Stimulated activated CD4-positive, alpha-beta T cell treated with anti-CD3 and anti-CD28 coated beads, Interleukin-1b, Interleukin-23, amount 100 ng/mL, for 48 hours (primary cell): ENCODE results near the gene PDE8B.

Experiments
- DNase-seq: peaks from one replicate; pipeline ENCODE4 v3.0.0-alpha.2; 2020

The PDE8B gene, protein sequence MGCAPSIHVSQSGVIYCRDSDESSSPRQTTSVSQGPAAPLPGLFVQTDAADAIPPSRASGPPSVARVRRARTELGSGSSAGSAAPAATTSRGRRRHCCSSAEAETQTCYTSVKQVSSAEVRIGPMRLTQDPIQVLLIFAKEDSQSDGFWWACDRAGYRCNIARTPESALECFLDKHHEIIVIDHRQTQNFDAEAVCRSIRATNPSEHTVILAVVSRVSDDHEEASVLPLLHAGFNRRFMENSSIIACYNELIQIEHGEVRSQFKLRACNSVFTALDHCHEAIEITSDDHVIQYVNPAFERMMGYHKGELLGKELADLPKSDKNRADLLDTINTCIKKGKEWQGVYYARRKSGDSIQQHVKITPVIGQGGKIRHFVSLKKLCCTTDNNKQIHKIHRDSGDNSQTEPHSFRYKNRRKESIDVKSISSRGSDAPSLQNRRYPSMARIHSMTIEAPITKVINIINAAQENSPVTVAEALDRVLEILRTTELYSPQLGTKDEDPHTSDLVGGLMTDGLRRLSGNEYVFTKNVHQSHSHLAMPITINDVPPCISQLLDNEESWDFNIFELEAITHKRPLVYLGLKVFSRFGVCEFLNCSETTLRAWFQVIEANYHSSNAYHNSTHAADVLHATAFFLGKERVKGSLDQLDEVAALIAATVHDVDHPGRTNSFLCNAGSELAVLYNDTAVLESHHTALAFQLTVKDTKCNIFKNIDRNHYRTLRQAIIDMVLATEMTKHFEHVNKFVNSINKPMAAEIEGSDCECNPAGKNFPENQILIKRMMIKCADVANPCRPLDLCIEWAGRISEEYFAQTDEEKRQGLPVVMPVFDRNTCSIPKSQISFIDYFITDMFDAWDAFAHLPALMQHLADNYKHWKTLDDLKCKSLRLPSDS

DNA sequence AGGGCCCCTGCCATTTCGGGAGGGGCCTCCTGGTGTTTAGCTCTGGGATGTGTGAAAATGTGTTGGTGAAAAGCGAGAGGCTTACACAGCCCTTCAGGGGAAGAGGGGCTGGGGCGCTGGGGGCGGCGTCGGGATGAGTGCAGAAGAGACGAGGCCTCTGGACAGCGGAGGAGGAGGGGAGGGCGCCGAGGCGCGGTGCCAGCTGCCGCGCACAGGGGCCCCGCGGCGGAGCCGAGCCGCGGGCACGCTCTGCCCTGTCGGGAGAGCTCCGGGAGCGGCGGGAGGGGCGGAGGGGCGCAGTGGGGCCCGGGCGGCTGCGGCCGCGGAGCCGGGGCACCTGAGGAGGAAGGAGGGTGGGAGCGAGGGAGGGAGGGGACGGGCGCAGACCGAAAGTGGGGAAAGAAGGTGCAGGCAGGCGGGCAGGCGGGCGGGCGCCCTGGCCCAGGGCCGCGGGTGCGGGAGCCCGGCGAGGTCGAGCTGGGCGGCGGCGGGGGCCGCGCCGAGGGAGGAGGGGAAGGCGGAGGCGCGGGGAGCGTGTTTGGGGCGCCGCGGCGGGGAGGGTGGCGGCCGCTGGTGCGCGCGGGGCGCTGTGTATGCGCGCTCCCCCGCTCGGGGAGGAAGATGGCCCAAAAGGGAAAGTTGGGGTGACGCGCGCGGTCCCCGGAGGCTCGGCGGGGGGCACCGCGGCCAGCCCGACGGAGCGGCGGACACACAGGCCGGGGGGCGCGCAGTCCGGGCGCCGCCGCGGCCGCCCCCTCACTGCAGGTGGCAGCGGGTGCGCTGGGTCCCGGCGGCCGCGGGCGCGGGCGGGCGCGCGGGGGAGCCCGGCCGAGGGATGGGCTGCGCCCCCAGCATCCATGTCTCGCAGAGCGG is at the start of gene PDE8B:
Gene PDE8B (plus strand): TSS at position 590 of the 873 bp plus-strand sequence. CDS start 246 bp downstream, at position 836.
- DNase-seq: no peak

DNA sequence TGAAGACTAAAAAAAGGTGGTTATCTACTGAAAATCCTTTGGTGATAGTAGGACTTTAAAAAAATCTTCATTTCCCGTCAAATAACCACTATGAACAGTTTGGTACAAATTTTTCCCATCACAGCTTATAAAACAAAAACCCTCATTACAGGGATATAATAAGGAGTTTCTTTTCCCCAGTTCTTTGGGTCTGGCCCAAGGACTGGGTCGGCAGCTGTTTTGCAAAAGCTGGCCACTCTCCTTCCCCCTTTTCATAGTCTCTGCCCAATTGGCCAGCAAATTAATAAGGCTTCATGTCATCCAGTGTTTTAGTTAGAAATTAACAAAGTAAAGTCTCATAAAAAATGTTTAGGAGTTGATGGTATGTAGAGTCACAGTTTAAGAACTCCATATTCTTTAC is 47.0 kb upstream of the PDE8B start:
- DNase-seq: no peak

DNA sequence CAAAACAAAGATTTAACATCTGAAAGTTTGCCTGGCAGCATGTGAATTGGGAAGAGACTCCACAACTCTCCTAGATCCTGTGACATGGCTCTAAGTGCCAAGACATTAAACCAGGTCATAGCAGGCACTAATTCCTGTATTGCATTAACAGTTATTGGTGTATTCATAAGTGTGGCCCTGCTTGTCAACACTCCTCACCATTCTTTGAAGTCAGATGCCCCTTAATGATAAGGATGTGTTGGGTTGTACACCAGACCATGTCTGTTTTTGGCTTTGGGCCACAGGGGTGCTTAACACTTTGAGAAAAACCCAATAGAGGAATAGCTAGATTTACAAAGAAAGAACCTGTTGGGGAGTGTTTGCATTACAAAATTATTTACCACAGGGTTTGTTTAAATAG is 43.4 kb upstream of the PDE8B start:
- DNase-seq: no peak

DNA sequence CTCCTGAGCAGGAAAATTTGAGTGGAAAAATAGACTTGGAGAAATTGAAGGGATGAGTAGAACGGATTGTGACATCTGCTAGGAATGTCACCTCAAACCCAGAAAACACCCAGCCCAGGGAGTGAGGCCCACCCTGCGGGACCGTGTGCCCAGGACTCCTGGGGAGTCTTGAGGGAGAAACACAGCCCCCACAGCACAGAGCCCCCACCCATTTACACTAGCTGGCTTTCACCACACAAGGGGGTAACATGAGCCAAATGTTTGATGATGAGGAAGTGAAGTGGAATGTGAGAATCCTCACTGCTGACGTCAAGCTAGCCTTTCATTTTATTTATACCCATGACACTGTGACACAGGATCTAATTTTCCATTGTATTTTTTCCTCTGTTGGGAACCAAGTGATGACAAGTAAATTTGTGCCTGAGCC is 42.8 kb upstream of the PDE8B start:
- no peak for DNase-seq

DNA sequence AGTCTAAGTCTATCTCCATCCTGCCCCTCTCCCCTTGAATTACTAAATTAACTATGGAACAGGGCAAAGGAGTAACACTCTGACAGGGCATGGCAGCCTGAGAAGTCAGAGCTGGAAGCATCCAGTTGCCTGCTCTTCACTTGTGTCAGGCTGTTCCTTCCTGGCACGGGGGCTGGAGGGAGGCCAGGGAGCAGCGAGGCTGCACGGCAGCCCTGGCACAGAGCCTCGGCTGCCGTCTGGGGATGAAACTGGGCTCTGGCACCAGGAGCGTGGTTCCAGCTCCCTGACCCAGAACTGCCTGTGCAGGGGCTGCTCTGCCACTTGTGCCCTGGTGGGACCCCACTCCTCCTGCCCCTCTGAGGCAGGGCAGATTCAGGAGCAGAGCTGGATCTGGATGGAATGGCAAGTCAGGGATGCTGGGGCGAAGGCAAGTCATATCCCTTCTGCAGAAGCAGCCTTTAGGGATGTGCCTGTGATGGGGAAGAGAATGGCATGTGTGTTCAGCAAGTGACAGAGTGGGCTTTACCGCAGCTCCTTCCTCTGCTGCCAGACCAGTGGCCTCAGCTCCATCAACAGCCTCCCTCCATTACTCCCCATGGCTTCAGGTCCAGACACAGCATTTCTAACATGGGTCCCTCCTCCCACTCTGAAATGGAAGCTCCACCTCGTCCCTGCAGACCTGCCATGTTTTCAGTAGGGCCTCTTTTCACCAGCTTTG is 42.2 kb upstream of the PDE8B start:
- no peak for DNase-seq

DNA sequence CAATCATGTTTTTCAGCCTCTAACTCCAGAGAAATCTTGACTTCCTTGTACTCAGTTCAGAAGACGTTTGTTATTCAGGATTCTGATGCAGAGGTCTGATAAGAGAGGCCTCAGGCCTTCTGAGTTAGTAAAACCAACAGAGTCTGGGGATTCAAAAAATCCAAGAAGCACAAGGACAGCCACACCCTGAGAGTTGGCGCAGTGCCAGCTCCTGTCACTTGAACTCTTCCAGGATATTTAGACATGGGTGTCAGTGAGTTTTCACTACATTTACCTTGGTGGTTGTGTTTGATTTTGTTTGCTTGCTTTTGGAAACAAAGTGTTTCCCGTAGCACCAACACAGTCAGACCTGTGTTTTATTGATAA is 41.6 kb upstream of the PDE8B start:
- no peak for DNase-seq

DNA sequence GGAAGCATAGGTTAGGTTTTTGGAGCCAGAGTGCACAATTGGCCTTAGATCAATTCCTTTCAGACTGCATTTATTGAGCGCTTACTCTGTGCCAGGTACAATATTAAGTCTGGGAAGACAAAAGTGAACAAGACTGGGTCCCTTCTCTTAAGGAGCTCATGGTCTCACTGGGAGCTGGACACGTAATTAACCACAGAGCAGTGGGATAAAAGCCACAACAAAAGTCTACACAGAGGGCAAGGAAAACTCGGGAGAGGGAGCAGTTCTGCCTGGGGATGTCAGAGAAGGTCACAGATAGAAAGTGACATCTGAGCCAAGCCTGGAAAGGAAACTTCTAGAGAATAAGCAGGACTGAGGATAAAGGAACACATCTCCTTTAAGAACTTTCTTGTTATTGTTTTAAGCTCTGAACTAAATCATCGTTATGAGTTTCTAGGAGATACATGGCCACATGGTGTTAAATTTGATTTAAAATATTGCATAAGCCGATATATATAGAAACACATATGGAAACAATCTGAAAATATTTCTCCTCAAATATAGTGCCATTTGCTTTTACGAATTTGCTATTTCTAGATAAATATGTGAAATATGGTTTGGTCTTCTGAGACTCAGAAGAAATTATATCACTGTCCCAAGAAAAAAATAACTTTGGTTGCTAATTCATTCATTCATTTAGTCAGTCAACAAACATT is 40.1 kb upstream of the PDE8B start:
- DNase-seq: no peak

DNA sequence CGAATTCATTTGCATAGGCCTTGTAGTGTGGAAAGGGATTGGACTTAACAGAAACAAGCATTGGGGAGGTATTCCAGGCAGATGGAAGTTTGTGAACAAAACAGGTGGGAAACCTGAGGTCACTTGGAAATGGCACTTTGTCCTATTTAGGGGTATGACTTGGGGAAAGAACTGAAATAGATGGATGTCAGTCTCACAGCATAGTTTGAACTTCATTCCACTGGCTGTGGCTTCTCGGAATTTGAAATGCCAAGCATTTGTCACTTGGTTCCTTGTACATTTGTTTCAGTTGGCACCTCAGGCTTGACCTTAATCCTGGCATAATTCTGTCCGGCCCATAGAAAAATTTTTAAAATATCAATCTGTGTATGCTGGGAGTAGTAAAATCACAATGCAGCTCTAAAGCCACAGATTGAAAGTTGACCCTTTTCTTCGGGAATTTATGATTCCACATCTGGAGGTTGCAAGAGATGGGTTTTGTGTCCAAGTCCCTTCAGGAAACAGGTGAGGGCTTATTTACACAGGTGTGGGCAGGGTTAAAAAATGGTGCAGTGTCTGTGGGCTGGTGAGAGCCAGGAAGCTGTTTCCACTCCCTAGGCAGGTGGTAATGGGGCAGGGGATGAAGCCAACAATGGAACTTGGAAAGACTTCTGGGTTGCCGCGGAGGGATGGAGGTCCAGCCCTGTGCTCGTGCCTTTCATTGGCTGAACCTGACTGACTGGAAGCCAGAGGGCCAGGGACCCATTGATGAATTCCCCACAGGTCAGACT is 39.2 kb upstream of the PDE8B start:
- DNase-seq: no peak

DNA sequence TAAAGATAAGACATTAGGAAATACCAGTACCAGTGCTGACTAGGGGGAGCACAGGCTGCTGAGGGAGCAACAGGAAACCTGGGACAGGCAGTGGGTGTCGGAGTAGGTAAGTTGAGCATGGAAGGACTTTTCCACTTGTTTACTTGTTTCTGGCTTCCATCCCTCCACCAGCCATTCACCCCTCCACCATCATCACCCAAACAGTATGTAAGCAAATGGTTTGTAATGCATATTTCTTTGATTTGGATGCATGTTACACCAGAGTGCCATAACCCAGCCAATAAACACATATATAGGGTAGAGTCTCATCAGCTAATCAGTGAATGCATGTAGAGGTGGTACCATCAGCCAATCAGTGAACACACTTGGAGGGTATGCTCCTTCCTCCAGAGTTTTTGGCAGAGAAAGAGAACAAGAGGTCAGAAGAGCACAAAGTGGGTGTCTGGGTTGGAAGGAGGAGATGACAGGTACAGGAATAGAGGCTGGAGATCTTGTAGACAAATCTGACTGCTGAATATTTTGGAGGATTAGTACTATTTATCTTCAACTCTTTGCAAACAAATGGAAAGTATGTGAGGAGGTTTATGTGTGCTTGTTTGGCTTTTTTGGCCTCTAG is 37.7 kb upstream of the PDE8B start:
- no peak for DNase-seq

DNA sequence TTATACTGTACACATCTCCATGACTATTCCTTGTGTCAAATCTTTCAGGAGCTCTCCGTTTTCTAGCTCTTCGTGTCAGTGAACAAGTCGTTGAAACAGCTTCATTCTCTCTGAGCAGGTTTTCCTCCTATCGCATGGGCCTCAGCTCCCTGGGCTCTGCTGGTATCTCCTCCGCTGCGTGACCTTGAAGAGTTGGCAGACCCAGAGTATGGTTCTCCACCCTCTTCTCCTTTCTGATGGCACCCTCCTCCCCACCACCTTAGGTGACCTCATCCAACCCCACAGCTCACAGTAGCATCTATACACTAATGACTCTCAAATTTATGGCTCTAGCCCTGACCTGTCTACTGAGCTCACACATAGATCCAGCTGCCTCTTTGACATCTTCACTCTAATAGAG is 36.0 kb upstream of the PDE8B start:
- DNase-seq: no peak

DNA sequence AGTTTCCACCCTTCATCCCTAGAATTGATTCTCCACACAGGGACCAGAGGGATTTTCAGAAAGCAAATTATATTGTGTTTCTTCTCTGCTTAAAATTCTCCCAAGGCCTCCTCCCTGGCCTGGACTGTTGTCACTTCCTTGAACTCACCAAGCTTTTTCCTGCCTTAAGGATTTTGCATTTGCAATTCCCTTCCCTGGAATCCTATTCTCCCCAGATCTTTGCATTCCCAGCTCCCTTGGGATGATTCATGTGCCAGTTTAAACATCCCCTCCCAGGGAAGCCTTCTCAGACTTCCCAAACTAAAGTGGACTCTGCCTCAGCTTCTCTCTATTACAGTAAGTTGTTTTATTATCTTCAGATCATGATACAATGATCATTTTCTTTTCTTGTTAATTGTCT is 35.2 kb upstream of the PDE8B start:
- no peak for DNase-seq

DNA sequence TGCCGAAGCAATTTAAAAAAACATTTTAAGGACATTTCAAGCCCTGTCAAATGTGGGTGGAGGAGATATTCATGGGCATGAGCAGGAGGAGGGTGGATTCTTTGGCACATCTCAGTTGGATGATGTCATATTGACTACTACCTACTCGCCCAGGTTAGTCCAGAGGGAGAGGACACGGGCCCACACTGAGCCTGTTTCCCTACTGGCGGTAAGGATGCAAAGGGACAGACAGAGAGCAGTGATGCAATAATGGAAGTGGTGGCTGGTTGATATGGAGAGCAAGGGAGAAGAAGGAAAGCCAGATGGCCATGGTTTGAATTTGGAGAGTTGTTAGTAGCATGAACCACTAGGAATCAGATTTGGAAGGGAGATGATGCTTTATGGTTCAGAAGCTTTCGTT is 34.1 kb upstream of the PDE8B start:
- no peak for DNase-seq

DNA sequence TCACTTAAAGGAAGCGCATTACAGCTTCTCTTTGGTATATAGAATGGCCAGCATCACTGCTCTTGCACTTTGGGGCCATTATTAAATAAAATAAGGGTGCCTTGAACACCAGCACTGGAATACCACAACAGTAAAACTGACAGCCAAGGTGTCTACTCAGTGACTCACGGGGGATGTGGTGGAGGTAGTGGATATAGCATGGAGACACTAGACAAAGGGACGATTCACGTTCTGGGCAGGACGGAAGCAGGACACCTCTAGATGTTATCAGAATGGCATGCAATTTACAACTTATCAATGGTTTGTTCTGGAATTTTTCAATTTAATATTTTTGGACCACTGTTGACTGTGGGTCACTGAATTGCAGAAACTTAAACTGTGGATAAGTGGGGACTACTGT is 32.9 kb upstream of the PDE8B start:
- no peak for DNase-seq

DNA sequence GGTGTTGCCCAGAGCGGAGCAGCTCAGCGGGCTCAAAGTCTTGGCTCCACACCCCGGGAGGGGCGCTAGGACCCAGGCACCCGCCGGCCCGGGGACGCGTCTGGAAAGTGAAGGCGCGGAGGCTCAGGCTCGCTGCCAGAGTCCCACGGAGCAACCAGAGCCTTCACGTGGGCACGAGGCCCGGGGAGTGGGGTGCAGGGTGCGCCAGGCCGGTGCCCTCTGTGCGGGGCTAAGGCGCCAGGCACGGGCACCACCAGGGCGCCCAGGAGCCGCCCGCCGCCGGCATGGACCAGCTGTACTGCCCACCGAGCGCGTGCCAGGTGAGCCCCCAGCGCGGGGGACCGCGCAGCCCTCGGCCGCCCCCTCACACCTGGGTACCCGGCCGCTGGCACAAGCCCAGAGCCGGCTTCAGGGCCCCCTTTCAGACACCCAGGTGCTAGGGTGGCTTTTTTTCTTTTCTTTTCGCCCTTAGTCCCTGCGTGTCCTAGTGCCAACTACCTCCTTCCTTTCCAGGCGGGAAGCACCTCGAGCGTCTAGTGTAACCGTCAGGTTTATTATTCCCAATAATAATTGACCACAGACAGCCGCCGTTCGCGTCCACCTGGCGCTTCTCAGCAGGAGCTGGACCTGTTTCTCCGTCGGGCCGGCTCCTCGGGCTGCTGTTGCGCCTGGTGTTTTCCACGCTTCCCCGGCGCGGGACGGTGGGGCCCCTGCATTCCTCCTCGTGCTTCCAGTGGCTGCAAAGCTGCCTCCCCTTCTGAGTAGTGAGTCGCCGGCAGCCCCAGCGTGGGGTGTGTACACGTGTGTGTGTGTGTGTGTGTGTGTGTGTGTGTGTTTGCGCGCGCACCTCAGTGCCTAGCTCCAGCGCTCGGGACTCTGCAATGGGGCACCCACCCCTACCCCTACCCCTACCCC is 30.1 kb upstream of the PDE8B start:
- no peak for DNase-seq

DNA sequence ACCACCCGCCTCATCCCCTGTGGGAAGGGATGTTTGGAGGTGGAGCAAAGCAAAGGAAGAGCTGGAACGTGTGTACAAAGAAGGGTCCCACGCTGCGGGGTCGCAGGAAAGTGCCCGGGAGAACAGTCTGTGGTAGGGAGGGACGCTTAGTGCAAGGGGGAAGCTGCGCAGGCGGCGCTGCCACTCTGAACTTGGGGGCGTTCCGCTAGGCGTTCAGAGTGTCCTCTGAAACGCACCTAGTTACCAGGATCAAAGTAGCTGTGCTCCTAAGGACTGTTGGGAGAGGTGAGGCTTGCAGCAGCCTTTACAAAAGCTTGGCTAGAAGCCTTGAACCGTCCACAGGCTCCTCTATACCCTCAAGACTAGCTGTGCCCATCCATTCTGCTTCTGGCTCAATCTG is 29.3 kb upstream of the PDE8B start:
- no peak for DNase-seq

DNA sequence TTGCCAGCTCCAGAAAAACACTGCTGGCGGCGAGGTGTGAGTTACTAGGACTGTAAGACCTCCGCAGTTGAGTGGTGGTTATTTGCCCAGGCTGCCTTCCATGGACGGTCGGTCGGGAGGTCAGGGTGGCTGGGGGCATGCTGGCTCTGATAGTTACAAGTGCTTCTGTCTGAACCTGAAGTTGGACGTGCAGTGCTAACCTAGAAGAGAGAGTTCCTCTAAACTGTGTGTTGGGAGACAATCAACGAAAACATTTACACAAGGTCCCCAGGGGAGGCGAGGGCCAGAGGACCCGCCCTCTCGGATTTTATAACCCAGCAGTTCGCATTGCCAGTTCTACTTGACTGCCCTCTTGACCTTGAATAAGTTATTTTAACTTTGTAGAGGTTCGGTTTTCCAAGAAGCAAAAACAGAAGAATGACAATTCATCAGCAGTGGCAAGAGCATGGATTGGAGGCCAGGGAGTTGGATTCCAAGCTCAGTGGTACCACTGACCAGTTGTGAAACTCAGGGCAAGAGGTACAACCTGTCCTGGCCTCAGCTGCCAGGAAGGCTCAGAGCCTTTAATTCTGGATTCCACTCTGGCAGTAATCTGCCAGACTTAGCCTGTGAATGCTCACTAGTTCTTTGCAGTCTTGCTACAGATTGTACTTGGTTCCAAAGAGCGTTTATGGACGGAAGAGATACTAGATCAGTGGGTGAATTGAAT is 28.7 kb upstream of the PDE8B start:
- DNase-seq: no peak

DNA sequence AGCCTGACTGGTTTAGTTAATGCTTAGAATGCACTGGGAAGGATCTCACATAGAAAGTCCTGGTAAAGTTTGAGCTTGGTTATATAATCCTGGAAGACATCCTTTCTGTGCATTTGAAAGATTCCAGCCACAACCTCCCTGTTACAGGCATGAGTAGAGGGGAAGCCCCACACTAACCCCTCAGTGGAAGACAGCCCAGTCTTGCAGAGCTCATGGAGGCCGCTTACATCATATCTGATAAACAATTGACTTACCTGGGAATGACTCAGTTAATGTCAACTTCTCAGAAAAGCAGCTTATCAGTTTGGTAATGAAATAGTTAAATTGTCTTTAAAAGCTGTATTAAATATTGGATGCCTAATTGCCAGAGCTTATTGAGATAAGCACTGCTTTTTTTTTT is 28.1 kb upstream of the PDE8B start:
- no peak for DNase-seq

DNA sequence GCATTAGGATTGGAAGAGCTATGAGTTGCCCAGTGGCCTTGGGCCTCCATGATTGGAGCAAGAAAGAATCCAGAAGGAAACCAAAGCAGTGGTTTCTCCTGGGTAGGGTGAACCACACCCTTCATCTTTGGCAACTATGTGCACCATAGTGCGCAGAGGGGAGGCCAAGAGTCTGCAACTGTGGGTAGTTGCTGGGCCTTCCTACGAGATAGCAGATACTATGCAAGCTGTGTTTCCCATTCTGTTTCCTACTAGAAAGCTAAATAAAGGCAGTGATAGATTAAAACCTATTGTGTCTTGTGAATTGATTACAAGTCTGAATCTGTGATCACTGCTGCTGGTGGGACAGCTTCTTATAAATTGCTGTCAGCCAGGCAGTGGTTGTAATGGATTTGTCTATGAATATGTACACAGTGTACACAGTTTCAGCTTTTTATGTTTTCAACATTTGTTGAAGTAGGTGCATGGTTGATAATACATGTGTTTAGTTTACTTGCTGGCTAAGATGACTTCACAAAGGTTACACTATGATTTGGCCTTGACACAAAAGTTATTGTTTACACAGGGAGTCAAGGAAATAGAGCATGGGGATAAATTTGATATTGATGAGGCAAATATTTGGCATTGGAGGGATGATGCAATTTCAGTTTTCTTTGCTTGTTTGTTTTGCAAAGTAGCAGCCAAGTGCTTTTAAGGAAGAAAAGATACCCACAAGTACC is 23.7 kb upstream of the PDE8B start:
- DNase-seq: no peak
